NCI-H187 (cell line): ENCODE measurements around the gene ZDHHC20.

ENCODE experiments used
- DNase-seq, 2 experiments: peaks; one replicate each; lab custom pipeline; 2025; lab: John Stamatoyannopoulos, UW

The ZDHHC20 gene

GRCh38 chr13:21326155-21327031 lies 132.7 kb downstream of the ZDHHC20 start:
- no peak for DNase-seq

DNA sequence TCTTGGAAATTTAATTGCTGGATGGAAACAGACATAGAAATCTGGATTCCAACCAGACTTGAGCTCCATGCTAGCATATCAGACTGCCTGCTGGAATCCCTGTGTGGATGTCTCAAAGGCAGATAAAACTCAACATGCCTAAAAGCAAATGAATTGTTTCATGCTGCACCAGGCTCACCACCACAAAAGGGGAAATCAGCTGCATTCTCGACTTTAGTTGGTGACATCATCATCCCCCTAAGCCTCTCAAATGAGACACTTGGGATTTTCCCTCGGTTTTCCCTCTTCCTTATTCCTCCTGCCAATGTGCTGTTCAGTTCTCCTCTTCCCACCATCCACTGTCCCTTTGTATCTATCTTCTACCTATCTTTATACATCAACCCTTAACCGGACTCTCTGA lies 134.3 kb downstream of the ZDHHC20 start:
- DNase-seq, result no peak

GRCh38 chr13:21322988-21323387 lies 136.1 kb downstream of the ZDHHC20 start:
- DNase-seq, result no peak
